ENCODE results near the gene PRSS2. TPM values are rescaled to one million over a fixed set of nuclear protein-coding genes. Genes with fewer than 3 reads are reported as not detected.

PRSS2 gene
- total and polyA plus RNA-seq, 2 donors (not counting 3 experiments of a cell fraction or from before 2014, with no cell fraction given) = 0.25 TPM; not detected in 1

- no peak overlapping the region for H3K4me2 ChIP-seq (ENCODE audit: insufficient read depth, low read length)
- peaks cover 0 to 9% of the 10 kb centered on the region in 2 experiments for H3K36me3 ChIP-seq (ENCODE audit: control insufficient read depth in 2 of 2, extremely low read depth in 1 of 2, insufficient read depth in 2 of 2, low read length in 2 of 2)
- intact Hi-C loops (cut with micrococcal nuclease) (loop anchor here (5.0 kb wide), 1 partner anchor 588 kb away; no protein-coding TSS in a partner anchor), dilution Hi-C loops (cut with MboI; ENCODE audit: extremely low pct_ligation_motif_present, low sequenced_read_pairs) (no loop called here)
- H3K27me3 ChIP-seq (ENCODE audit: control insufficient read depth in 2 of 2, insufficient read depth in 2 of 2, low read length in 2 of 2) = no peaks in the 10 kb centered on the region
- TF ChIP-seq JUN (IDR thresholded peaks at IDR 0.05; ENCODE audit: borderline replicate concordance, insufficient read depth, insufficient read length, low read depth) = no peak
- TF ChIP-seq FOS (IDR thresholded peaks at IDR 0.05; ENCODE audit: borderline replicate concordance, insufficient read depth, low read length) = no peak
- TF ChIP-seq MYC (IDR thresholded peaks at IDR 0.05; ENCODE audit: low read depth, low read length) = no peak
- TF ChIP-seq CTCF (IDR thresholded peaks at IDR 0.05; ENCODE audit: extremely low read depth in 1 of 2, insufficient read depth in 1 of 2, low read depth in 1 of 2, low read length in 2 of 2) = no peak
- no peak for TF ChIP-seq POLR2AphosphoS5 (IDR thresholded peaks at IDR 0.05; ENCODE audit: insufficient read depth, low read depth, low read length)
- no peak for TF ChIP-seq GATA2 (IDR thresholded peaks at IDR 0.05; ENCODE audit: insufficient read depth, insufficient read length, low read depth, low read length)
- no peak for TF ChIP-seq POLR2A (IDR thresholded peaks at IDR 0.05; ENCODE audit: low read depth, low read length)
- no peak for TF ChIP-seq EZH2 (IDR thresholded peaks at IDR 0.05; ENCODE audit: borderline replicate concordance, low read depth, low read length, severe bottlenecking)
- TF ChIP-seq MAX (IDR thresholded peaks at IDR 0.05; ENCODE audit: insufficient read depth, insufficient read length) = no peak
- ChIA-PET CTCF (no interaction called here), POLR2A (no interaction called here)
- FAIRE-seq (no peak), DNase-seq (ENCODE audit: low read depth, low spot score) (no peak)
- H3K27ac ChIP-seq (ENCODE audit: insufficient read depth, low read depth, low read length) = no peak overlapping the region
- no peak overlapping the region for H3K9ac ChIP-seq (replicated peaks; ENCODE audit: extremely low read depth, insufficient read depth, low read length)
- H2AFZ ChIP-seq (ENCODE audit: low read depth, low read length) = no peak overlapping the region
- H3K4me1 ChIP-seq (ENCODE audit: control insufficient read depth, extremely low read depth, insufficient read depth, low read length) = peaks cover 47% of the 10 kb centered on the region
- H4K20me1 ChIP-seq (replicated peaks; ENCODE audit: control insufficient read depth, extremely low read depth, insufficient read depth, low read length) = no peaks in the 10 kb centered on the region
- H3K9me1 ChIP-seq (replicated peaks; ENCODE audit: control insufficient read depth, extremely low read depth, insufficient read depth, low read length) = no peaks in the 10 kb centered on the region
- peaks cover 27% of the 10 kb centered on the region for H3K79me2 ChIP-seq (ENCODE audit: control insufficient read depth, insufficient read depth, low read length)
- H3K4me3 ChIP-seq (replicated peaks in 1 of 3; ENCODE audit: insufficient read depth in 1 of 3, low read depth in 1 of 3, low read length in 3 of 3) = no peak overlapping the region
- BruUV-seq (replicated peaks) = no TSS peak
- H3K9me3 ChIP-seq (replicated peaks; ENCODE audit: control insufficient read depth, insufficient read depth, low read length) = no peaks in the 10 kb centered on the region
Measured at GRCh38 chr7:142804728-142805207, 34.0 kb downstream of the PRSS2 start.
